HG02943 (cell line): ENCODE data around the gene C5orf58.
"Not testable (repeated sequence)": the region's sequence is repeated elsewhere in the genome, so short reads cannot be mapped to it uniquely, and the experiment has no call there.

Experiments
- ATAC-seq: cut with Tn5 transposase; IDR thresholded peaks from one replicate; pipeline ENCODE4 v1.9.1; 2021; ENCODE audit warnings: mild to moderate bottlenecking, low read depth, moderate library complexity; ENCODE audit not compliant: unreplicated experiment

Gene C5orf58

GRCh38 chr5:170223360-170223759 lies 9.4 kb upstream of the C5orf58 start:
- ATAC-seq, result no peak

- ATAC-seq, result no peak
Observed at GRCh38 chr5:170223906-170224305, 8.9 kb upstream of the C5orf58 start.

GRCh38 chr5:170225326-170226128 lies 7.3 kb upstream of the C5orf58 start:
- ATAC-seq, result no peak

GRCh38 chr5:170226129-170226615 lies 6.6 kb upstream of the C5orf58 start:
- ATAC-seq, result no peak

- no peak for ATAC-seq
Observed at GRCh38 chr5:170226661-170227060, 6.1 kb upstream of the C5orf58 start.

GRCh38 chr5:170228762-170229435 lies 3.9 kb upstream of the C5orf58 start:
- no peak for ATAC-seq

- ATAC-seq, result no peak
Observed at GRCh38 chr5:170233358-170233892, 640 bp downstream of the C5orf58 start.

- no peak for ATAC-seq
Observed at GRCh38 chr5:170235876-170236864, 3.4 kb downstream of the C5orf58 start.

- no peak for ATAC-seq
Observed at GRCh38 chr5:170238456-170239196, 5.8 kb downstream of the C5orf58 start.

GRCh38 chr5:170245436-170245835 lies 12.7 kb downstream of the C5orf58 start:
- ATAC-seq, result not testable (repeated sequence)

- no peak for ATAC-seq
Observed at GRCh38 chr5:170246126-170246870, 13.5 kb downstream of the C5orf58 start.

GRCh38 chr5:170247363-170247762 lies 14.6 kb downstream of the C5orf58 start:
- ATAC-seq, result no peak

GRCh38 chr5:170248172-170248930 lies 15.6 kb downstream of the C5orf58 start:
- no peak for ATAC-seq

- not testable (repeated sequence) for ATAC-seq
Observed at GRCh38 chr5:170248931-170249227, 16.1 kb downstream of the C5orf58 start.

- no peak for ATAC-seq
Observed at GRCh38 chr5:170249355-170249754, 16.6 kb downstream of the C5orf58 start.

- no peak for ATAC-seq
Observed at GRCh38 chr5:170250810-170251317, 18.1 kb downstream of the C5orf58 start.

GRCh38 chr5:170251462-170251861 lies 18.7 kb downstream of the C5orf58 start:
- no peak for ATAC-seq

GRCh38 chr5:170252109-170252508 lies 19.3 kb downstream of the C5orf58 start:
- no peak for ATAC-seq
